IPS-20b (cell line): ENCODE data around the gene BFSP2.

Source experiments
- H3K27ac ChIP-seq: one replicate; pipeline ENCODE4 v1.5.1; 2013; ENCODE audit warnings: low read length
- H3K27me3 ChIP-seq: 2 replicates; pipeline ENCODE4 v1.6.1; 2013; ENCODE audit warnings: mild to moderate bottlenecking, low read length, inconsistent platforms; ENCODE audit not compliant: insufficient read depth
- H3K36me3 ChIP-seq: 2 replicates; pipeline ENCODE4 v1.6.1; 2013; ENCODE audit warnings: low read depth, mild to moderate bottlenecking, inconsistent platforms, low read length, moderate library complexity; ENCODE audit not compliant: insufficient read depth
- H3K4me1 ChIP-seq: 2 replicates; pipeline ENCODE4 v1.6.1; 2013; ENCODE audit warnings: mild to moderate bottlenecking, control low read depth, inconsistent platforms, low read length, moderate library complexity; ENCODE audit not compliant: insufficient read depth
- H3K4me3 ChIP-seq: 2 replicates; pipeline ENCODE4 v1.5.1; 2013; ENCODE audit warnings: mild to moderate bottlenecking, low read length, inconsistent platforms
- H3K9ac ChIP-seq: 2 replicates; pipeline ENCODE4 v1.6.1; 2013; ENCODE audit warnings: low read depth, mild to moderate bottlenecking, inconsistent platforms, low read length, moderate library complexity
- H3K9me3 ChIP-seq: 2 replicates; pipeline ENCODE4 v1.6.1; 2013; ENCODE audit warnings: mild to moderate bottlenecking, low read depth, low read length, inconsistent platforms; ENCODE audit not compliant: insufficient read depth

Gene BFSP2

GRCh38 chr3:133369068-133369440 lies 30.8 kb upstream of the BFSP2 start:
- H3K4me1 ChIP-seq = no peaks in the 10 kb centered on the region
- H3K27ac ChIP-seq = no peak overlapping the region
- H3K4me3 ChIP-seq = no peak overlapping the region
- H3K9ac ChIP-seq = no peak overlapping the region
- no peaks in the 10 kb centered on the region for H3K9me3 ChIP-seq
- no peaks in the 10 kb centered on the region for H3K36me3 ChIP-seq
- H3K27me3 ChIP-seq = no peaks in the 10 kb centered on the region

GRCh38 chr3:133371181-133371580 lies 28.7 kb upstream of the BFSP2 start:
- no peak overlapping the region for H3K9ac ChIP-seq
- H3K27ac ChIP-seq = no peak overlapping the region
- no peaks in the 10 kb centered on the region for H3K36me3 ChIP-seq
- no peaks in the 10 kb centered on the region for H3K27me3 ChIP-seq
- H3K4me3 ChIP-seq = no peak overlapping the region
- no peaks in the 10 kb centered on the region for H3K9me3 ChIP-seq
- peaks cover 10% of the 10 kb centered on the region for H3K4me1 ChIP-seq

GRCh38 chr3:133371676-133372075 lies 28.2 kb upstream of the BFSP2 start:
- Histone ChIP-seq H3K27me3 (no peaks in the 10 kb centered on the region), H3K4me1 (peaks cover 10% of the 10 kb centered on the region), H3K27ac (no peak overlapping the region), H3K9me3 (no peaks in the 10 kb centered on the region), H3K4me3 (no peak overlapping the region), H3K36me3 (no peaks in the 10 kb centered on the region), H3K9ac (no peak overlapping the region)

GRCh38 chr3:133374708-133375402 lies 25.0 kb upstream of the BFSP2 start:
- Histone ChIP-seq H3K4me3 (0 out of 2 replicates have a peak overlapping the region, but pooled peaks have one; percentile 27), H3K27me3 (no peaks in the 10 kb centered on the region), H3K36me3 (no peaks in the 10 kb centered on the region), H3K9ac (no peak overlapping the region), H3K27ac (no peak overlapping the region), H3K9me3 (no peaks in the 10 kb centered on the region), H3K4me1 (peaks cover 10% of the 10 kb centered on the region)

GRCh38 chr3:133375403-133375745 lies 24.5 kb upstream of the BFSP2 start:
- Histone ChIP-seq H3K36me3 (no peaks in the 10 kb centered on the region), H3K4me1 (peaks cover 10% of the 10 kb centered on the region), H3K27me3 (no peaks in the 10 kb centered on the region), H3K9ac (no peak overlapping the region), H3K4me3 (0 out of 2 replicates have a peak overlapping the region, but pooled peaks have one; percentile 27), H3K9me3 (no peaks in the 10 kb centered on the region), H3K27ac (no peak overlapping the region)

- Histone ChIP-seq H3K36me3 (no peaks in the 10 kb centered on the region), H3K27me3 (no peaks in the 10 kb centered on the region), H3K4me1 (peaks cover 10% of the 10 kb centered on the region), H3K9ac (no peak overlapping the region), H3K27ac (no peak overlapping the region), H3K9me3 (no peaks in the 10 kb centered on the region), H3K4me3 (no peak overlapping the region)
Measured at GRCh38 chr3:133376810-133377209, 23.0 kb upstream of the BFSP2 start.

- H3K4me3 ChIP-seq = no peak overlapping the region
- peaks cover 10% of the 10 kb centered on the region for H3K4me1 ChIP-seq
- no peak overlapping the region for H3K27ac ChIP-seq
- H3K27me3 ChIP-seq = no peaks in the 10 kb centered on the region
- H3K9me3 ChIP-seq = no peaks in the 10 kb centered on the region
- H3K9ac ChIP-seq = no peak overlapping the region
- H3K36me3 ChIP-seq = no peaks in the 10 kb centered on the region
Measured at GRCh38 chr3:133377396-133377795, 22.5 kb upstream of the BFSP2 start.

GRCh38 chr3:133379926-133380325 lies 19.9 kb upstream of the BFSP2 start:
- Histone ChIP-seq H3K9ac (no peak overlapping the region), H3K27ac (no peak overlapping the region), H3K36me3 (no peaks in the 10 kb centered on the region), H3K4me3 (no peak overlapping the region), H3K4me1 (peaks cover 6% of the 10 kb centered on the region), H3K9me3 (no peaks in the 10 kb centered on the region), H3K27me3 (no peaks in the 10 kb centered on the region)

- Histone ChIP-seq H3K9me3 (no peaks in the 10 kb centered on the region), H3K4me1 (no peaks in the 10 kb centered on the region), H3K27me3 (no peaks in the 10 kb centered on the region), H3K27ac (no peak overlapping the region), H3K9ac (no peak overlapping the region), H3K4me3 (no peak overlapping the region), H3K36me3 (no peaks in the 10 kb centered on the region)
Measured at GRCh38 chr3:133380481-133381225, 19.2 kb upstream of the BFSP2 start.

- Histone ChIP-seq H3K36me3 (no peaks in the 10 kb centered on the region), H3K4me1 (no peaks in the 10 kb centered on the region), H3K27me3 (no peaks in the 10 kb centered on the region), H3K4me3 (no peak overlapping the region), H3K9me3 (no peaks in the 10 kb centered on the region), H3K27ac (no peak overlapping the region), H3K9ac (no peak overlapping the region)
Measured at GRCh38 chr3:133381346-133382109, 18.3 kb upstream of the BFSP2 start.

GRCh38 chr3:133383175-133383574 lies 16.7 kb upstream of the BFSP2 start:
- H3K4me3 ChIP-seq = no peak overlapping the region
- H3K4me1 ChIP-seq = no peaks in the 10 kb centered on the region
- no peaks in the 10 kb centered on the region for H3K27me3 ChIP-seq
- no peak overlapping the region for H3K9ac ChIP-seq
- H3K9me3 ChIP-seq = no peaks in the 10 kb centered on the region
- no peaks in the 10 kb centered on the region for H3K36me3 ChIP-seq
- H3K27ac ChIP-seq = no peak overlapping the region

GRCh38 chr3:133383741-133384140 lies 16.1 kb upstream of the BFSP2 start:
- no peaks in the 10 kb centered on the region for H3K4me1 ChIP-seq
- H3K9ac ChIP-seq = no peak overlapping the region
- no peak overlapping the region for H3K4me3 ChIP-seq
- H3K9me3 ChIP-seq = no peaks in the 10 kb centered on the region
- no peaks in the 10 kb centered on the region for H3K36me3 ChIP-seq
- no peaks in the 10 kb centered on the region for H3K27me3 ChIP-seq
- H3K27ac ChIP-seq = no peak overlapping the region
